ENCODE results near the gene PVALEF. TPM values are rescaled to one million over a fixed set of nuclear protein-coding genes. Genes with fewer than 3 reads are reported as not detected.

The PVALEF gene
- total RNA-seq, 1 donor = not detected

- DNase-seq (ENCODE audit: low read depth) = no peak
- H3K4me3 ChIP-seq (ENCODE audit: low read depth, low read length) = no peak overlapping the region
- TF ChIP-seq, protein P1, sequence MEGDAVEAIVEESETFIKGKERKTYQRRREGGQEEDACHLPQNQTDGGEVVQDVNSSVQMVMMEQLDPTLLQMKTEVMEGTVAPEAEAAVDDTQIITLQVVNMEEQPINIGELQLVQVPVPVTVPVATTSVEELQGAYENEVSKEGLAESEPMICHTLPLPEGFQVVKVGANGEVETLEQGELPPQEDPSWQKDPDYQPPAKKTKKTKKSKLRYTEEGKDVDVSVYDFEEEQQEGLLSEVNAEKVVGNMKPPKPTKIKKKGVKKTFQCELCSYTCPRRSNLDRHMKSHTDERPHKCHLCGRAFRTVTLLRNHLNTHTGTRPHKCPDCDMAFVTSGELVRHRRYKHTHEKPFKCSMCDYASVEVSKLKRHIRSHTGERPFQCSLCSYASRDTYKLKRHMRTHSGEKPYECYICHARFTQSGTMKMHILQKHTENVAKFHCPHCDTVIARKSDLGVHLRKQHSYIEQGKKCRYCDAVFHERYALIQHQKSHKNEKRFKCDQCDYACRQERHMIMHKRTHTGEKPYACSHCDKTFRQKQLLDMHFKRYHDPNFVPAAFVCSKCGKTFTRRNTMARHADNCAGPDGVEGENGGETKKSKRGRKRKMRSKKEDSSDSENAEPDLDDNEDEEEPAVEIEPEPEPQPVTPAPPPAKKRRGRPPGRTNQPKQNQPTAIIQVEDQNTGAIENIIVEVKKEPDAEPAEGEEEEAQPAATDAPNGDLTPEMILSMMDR (IDR thresholded peaks at IDR 0.05; ENCODE audit: insufficient read depth, low read depth, low read length) = no peak
These were observed 7.2 kb upstream of the PVALEF start for GRCh38 chr17:81157848-81158687.

GRCh38 chr17:81158688-81159590 lies 6.4 kb upstream of the PVALEF start:
- DNase-seq (ENCODE audit: low read depth) = no peak
- H3K4me3 ChIP-seq (ENCODE audit: low read depth, low read length) = no peak overlapping the region
- TF ChIP-seq, protein P1 (IDR thresholded peaks at IDR 0.05; ENCODE audit: insufficient read depth, low read depth, low read length) = no peak

DNA sequence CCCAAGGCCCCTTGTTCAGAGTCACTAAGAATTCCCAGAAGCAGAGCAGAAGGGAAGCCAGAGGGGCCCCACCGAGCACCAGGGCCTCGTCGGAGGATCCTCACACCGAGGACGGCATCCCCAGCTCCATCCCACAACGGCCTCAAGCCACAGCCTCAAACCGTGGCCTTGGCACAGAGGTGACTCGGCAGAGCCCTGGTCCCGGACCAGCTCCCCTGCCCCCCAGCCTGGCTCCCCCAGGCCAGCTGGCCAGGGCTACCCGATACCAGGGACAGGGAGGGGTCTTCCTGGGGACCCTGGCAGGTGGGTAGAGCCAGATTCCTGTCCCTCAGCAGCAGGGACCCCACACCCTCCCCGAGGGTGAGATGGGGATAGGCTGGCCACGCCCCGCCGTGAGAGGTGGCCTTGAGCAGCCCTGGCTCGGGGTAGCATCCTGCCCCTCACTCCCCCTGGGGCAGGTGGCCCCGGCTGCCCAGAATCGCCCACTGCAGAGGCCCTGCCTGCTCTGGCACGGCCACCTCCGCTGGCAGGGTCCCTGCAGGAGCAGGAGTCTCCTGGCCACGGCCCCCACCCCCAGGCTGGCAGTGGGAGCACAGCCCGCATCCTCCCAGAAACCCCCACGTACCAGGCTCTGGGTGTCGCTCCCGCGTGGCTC lies 5.6 kb upstream of the PVALEF start:
- DNase-seq (ENCODE audit: low read depth) = no peak
- TF ChIP-seq, protein P1 (IDR thresholded peaks at IDR 0.05; ENCODE audit: insufficient read depth, low read depth, low read length) = no peak
- H3K4me3 ChIP-seq (ENCODE audit: low read depth, low read length) = no peak overlapping the region

DNA sequence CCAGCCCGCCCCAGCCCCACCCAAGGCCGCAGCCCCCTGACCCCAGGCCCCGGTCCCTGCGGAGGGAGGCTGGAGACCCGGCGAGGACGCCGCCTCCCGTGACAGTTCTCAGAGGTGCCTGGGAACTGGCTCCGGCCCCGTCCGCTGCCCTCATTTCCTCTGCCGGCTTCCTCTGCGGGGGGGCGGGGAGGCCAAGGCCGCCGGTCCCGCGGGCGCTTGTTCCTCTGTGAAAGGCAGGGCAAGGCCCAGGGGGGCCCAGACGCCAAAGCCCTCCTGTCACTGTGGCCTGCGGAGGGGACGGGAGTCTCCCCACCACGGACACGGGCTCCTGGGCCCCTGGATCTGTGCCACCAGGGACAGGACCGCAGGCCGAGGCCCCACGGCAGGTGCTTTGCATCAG lies 5.0 kb upstream of the PVALEF start:
- H3K4me3 ChIP-seq (ENCODE audit: low read depth, low read length) = no peak overlapping the region
- TF ChIP-seq, protein P1 (IDR thresholded peaks at IDR 0.05; ENCODE audit: insufficient read depth, low read depth, low read length) = no peak
- no peak for DNase-seq (ENCODE audit: low read depth)

DNA sequence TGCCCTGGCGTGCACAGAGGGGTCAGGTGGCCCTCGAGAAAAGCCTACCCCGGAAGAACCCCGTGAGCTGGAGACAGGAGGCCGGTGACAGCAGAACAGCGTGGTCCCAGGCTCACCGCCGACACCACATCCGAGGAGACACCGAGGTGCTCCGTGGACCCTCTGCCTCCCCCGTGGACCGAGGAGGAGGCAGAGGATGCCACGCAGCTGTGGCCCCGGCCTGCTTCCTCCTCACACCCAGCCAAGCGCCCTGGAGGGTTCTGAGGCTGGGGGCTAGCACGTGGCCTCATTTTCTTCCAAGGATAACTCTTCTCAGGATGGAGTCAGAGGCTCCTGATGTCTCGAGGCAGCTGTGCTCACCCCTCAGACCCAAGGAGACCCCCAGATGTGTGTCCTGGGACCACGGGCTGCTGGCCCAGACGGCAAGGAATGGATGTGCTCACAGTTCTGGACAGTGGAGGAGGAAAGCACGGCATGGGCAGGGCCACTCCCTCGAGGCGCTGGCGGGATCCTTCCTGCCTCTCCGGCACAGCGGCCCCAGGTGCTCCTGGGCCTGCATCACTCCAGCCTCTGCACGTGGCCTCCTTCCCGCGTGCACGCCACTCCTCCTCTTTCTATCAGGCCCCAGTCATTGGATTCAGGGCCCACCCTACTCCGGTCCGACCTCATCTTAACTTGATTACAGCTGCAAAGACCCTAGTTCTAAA lies 4.4 kb upstream of the PVALEF start:
- no peak overlapping the region for H3K4me3 ChIP-seq (ENCODE audit: low read depth, low read length)
- DNase-seq (ENCODE audit: low read depth) = no peak
- TF ChIP-seq, protein P1 (IDR thresholded peaks at IDR 0.05; ENCODE audit: insufficient read depth, low read depth, low read length) = no peak

- TF ChIP-seq, protein P1 (IDR thresholded peaks at IDR 0.05; ENCODE audit: insufficient read depth, low read depth, low read length) = no peak
- H3K4me3 ChIP-seq (ENCODE audit: low read depth, low read length) = no peak overlapping the region
- DNase-seq (ENCODE audit: low read depth) = no peak
These were observed 3.8 kb upstream of the PVALEF start for GRCh38 chr17:81161536-81161935.
